Myocyte (in vitro differentiated cells): ENCODE data around the gene PEPD. TPM values are rescaled to one million over a fixed set of nuclear protein-coding genes. Genes with fewer than 3 reads are reported as not detected.

ENCODE experiments used
- DNase-seq: peaks from one replicate; pipeline ENCODE4 v3.0.0-alpha.2; 2012; ENCODE audit warnings: low read depth
- total RNA-seq: library from RNA; depleted of rRNA; stranded (reverse); fragments of >200 nt; gene quantifications from 2 replicates; pipeline ENCODE4 v1.2.3, GENCODE V29; 2014

Gene PEPD
- total RNA-seq, 1 donor from 2014 or later, result 68.2 TPM

- DNase-seq, result no peak
Measured at GRCh38 chr19:33546656-33547055, 25.1 kb upstream of the PEPD start.

GRCh38 chr19:33545217-33545981 lies 23.8 kb upstream of the PEPD start:
- DNase-seq, result no peak

- no peak for DNase-seq
Measured at GRCh38 chr19:33535226-33535625, 13.6 kb upstream of the PEPD start.

GRCh38 chr19:33532859-33533460 lies 11.4 kb upstream of the PEPD start:
- no peak for DNase-seq

- no peak for DNase-seq
Measured at GRCh38 chr19:33530842-33531241, 9.3 kb upstream of the PEPD start.

- DNase-seq, result no peak
Measured at GRCh38 chr19:33530296-33530695, 8.7 kb upstream of the PEPD start.

GRCh38 chr19:33529094-33529676 lies 7.6 kb upstream of the PEPD start:
- no peak for DNase-seq

GRCh38 chr19:33528404-33528803 lies 6.8 kb upstream of the PEPD start:
- no peak for DNase-seq

GRCh38 chr19:33527125-33527524 lies 5.5 kb upstream of the PEPD start:
- no peak for DNase-seq

- no peak for DNase-seq
Measured at GRCh38 chr19:33524024-33524664, 2.6 kb upstream of the PEPD start.

- no peak for DNase-seq
Measured at GRCh38 chr19:33523167-33523566, 1.6 kb upstream of the PEPD start.

GRCh38 chr19:33522371-33522662 lies 726 bp upstream of the PEPD start:
- DNase-seq, result no peak

GRCh38 chr19:33520844-33521479 lies 629 bp downstream of the PEPD start:
- DNase-seq, result no peak

GRCh38 chr19:33520048-33520643 lies 1.4 kb downstream of the PEPD start:
- DNase-seq, result peak; percentile 36

GRCh38 chr19:33519416-33519815 lies 2.2 kb downstream of the PEPD start:
- DNase-seq, result no peak

- DNase-seq, result no peak
Measured at GRCh38 chr19:33518541-33518940, 3.0 kb downstream of the PEPD start.

- no peak for DNase-seq
Measured at GRCh38 chr19:33517922-33518321, 3.7 kb downstream of the PEPD start.

- DNase-seq, result no peak
Measured at GRCh38 chr19:33515921-33516320, 5.7 kb downstream of the PEPD start.

GRCh38 chr19:33514885-33515551 lies 6.6 kb downstream of the PEPD start:
- peak; percentile 94 for DNase-seq

- no peak for DNase-seq
Measured at GRCh38 chr19:33513424-33513823, 8.2 kb downstream of the PEPD start.

- no peak for DNase-seq
Measured at GRCh38 chr19:33512580-33513137, 8.9 kb downstream of the PEPD start.
